ENCODE data around the gene ASB5. TPM values are rescaled to one million over a fixed set of nuclear protein-coding genes. Genes with fewer than 3 reads are reported as not detected.

The ASB5 gene
- total RNA-seq, 6 experiments from 2014 or later = 0.14 to 0.21 (median 0.17) TPM; not detected in 3

DNA sequence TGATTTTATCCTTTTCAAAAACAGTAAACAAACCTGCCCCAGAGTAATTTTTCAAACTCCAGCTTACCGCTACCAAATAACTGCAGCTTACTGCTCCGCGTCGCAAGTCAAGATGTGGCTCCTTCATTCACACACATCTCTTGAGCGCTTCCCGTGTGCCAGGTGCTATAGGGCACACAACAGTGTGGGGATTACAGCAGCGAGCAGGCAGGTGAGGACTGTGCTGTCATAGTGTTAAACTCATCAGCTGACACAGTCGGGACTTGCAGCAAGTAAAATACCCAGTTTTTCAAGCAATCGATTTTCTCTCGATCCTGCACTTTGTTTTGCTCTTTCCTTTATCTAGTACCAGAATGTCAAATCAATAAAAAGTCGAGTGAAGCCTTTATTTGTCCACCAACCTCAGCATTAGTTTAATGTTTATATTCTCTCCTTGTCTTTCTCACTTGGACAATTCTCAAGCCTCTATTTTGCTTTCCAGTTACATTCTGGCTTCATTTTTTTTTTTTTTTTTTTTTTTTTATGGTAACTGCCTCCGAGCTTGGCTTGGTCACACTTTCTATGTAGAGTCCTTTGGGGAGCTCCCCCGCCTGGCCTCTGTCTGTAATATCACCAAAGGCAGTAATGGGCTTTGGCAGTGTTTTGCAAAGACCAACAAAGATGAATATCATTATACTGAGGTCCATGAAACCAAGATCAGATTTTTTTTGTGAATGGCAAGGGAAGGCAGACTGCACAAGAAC lies 8.3 kb upstream of the ASB5 start:
- Mint-ChIP-seq H3K4me3 (no peak overlapping the region), H3K4me1 (ENCODE audit: low read depth) (peaks cover 44% of the 10 kb centered on the region), H3K9me3 (no peaks in the 10 kb centered on the region), H3K36me3 (ENCODE audit: low read depth) (no peaks in the 10 kb centered on the region), H3K27me3 (ENCODE audit: insufficient read depth) (no peaks in the 10 kb centered on the region), H3K27ac (no peak overlapping the region)
- TF ChIP-seq, protein P1, sequence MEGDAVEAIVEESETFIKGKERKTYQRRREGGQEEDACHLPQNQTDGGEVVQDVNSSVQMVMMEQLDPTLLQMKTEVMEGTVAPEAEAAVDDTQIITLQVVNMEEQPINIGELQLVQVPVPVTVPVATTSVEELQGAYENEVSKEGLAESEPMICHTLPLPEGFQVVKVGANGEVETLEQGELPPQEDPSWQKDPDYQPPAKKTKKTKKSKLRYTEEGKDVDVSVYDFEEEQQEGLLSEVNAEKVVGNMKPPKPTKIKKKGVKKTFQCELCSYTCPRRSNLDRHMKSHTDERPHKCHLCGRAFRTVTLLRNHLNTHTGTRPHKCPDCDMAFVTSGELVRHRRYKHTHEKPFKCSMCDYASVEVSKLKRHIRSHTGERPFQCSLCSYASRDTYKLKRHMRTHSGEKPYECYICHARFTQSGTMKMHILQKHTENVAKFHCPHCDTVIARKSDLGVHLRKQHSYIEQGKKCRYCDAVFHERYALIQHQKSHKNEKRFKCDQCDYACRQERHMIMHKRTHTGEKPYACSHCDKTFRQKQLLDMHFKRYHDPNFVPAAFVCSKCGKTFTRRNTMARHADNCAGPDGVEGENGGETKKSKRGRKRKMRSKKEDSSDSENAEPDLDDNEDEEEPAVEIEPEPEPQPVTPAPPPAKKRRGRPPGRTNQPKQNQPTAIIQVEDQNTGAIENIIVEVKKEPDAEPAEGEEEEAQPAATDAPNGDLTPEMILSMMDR (IDR thresholded peaks at IDR 0.05) = peak; percentile 75
- peak; percentile 60 for DNase-seq

DNA sequence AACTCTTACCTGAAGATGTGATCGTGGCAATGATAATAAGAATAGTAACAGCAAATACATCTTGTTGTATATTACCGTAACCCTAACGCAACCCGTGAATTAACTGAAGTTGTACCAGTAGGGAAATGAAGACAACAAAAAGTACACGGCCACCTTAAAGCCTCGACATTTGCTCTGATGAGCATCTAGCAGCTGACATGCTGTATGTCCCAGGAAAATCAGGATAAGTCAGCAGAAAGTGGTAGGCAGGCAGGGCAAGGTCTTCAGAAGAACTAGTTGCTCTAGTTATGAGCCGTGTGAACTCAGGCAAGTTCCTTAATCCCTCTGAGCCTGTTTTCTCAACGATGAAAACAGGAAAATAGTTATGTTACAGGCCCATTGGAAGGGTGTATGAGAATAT lies 7.7 kb upstream of the ASB5 start:
- no peak overlapping the region for H3K27ac Mint-ChIP-seq
- no peaks in the 10 kb centered on the region for H3K36me3 Mint-ChIP-seq (ENCODE audit: low read depth)
- H3K27me3 Mint-ChIP-seq (ENCODE audit: insufficient read depth) = no peaks in the 10 kb centered on the region
- no peak overlapping the region for H3K4me3 Mint-ChIP-seq
- H3K9me3 Mint-ChIP-seq = no peaks in the 10 kb centered on the region
- H3K4me1 Mint-ChIP-seq (ENCODE audit: low read depth) = peaks cover 50% of the 10 kb centered on the region
- no peak for DNase-seq
- TF ChIP-seq, protein P1 (IDR thresholded peaks at IDR 0.05) = no peak

DNA sequence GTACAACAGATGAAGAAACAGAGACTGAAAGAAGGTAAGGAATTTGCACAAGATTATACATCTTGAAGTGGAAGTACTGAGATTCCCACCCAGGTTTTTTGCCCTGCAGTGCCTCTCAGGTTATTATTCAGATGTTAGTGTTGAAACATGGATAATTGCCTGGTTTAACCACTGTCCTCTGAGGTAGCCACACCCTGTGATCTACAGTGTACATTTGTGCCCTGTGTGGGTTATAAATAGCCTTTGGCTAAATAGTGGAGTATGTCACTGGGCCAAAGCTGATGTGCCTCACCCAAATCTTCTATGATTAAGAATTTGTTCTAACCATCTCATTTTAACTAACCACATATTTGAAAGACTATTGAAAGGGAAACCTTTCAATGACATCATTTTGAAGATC lies 5.4 kb upstream of the ASB5 start:
- H3K27me3 Mint-ChIP-seq (ENCODE audit: insufficient read depth) = no peaks in the 10 kb centered on the region
- no peaks in the 10 kb centered on the region for H3K36me3 Mint-ChIP-seq (ENCODE audit: low read depth)
- H3K4me1 Mint-ChIP-seq (ENCODE audit: low read depth) = peaks cover 71% of the 10 kb centered on the region
- peak; percentile 63 for DNase-seq
- no peaks in the 10 kb centered on the region for H3K9me3 Mint-ChIP-seq
- no peak overlapping the region for H3K4me3 Mint-ChIP-seq
- peak overlapping the region; percentile 33; the same call in 1 of the 2 replicates for H3K27ac Mint-ChIP-seq
- TF ChIP-seq, protein P1 (IDR thresholded peaks at IDR 0.05) = no peak

DNA sequence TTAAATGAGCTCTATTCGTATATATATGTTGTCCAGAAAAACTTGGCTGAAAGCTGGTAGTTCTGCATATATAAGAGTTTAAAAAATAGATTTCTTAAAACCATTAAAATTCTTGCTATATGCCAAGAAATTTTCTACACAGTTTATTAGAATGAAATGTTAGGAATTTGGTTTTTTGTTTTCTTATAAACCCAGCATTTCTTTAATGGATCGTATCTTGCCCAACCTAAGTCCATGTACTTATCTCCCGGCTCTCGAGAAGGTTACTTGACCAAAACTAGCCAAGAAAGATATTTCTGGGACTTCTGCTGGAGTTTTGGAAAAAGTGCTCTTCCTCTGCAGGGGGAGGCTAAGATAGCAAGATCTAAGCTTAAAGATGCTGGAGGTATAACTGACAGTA lies 4.7 kb upstream of the ASB5 start:
- DNase-seq = no peak
- Mint-ChIP-seq H3K27ac (peak overlapping the region; percentile 33; the same call in 1 of the 2 replicates), H3K4me1 (ENCODE audit: low read depth) (peaks cover 72% of the 10 kb centered on the region), H3K9me3 (no peaks in the 10 kb centered on the region), H3K27me3 (ENCODE audit: insufficient read depth) (no peaks in the 10 kb centered on the region), H3K36me3 (ENCODE audit: low read depth) (no peaks in the 10 kb centered on the region), H3K4me3 (no peak overlapping the region)
- TF ChIP-seq, protein P1 (IDR thresholded peaks at IDR 0.05) = no peak

DNA sequence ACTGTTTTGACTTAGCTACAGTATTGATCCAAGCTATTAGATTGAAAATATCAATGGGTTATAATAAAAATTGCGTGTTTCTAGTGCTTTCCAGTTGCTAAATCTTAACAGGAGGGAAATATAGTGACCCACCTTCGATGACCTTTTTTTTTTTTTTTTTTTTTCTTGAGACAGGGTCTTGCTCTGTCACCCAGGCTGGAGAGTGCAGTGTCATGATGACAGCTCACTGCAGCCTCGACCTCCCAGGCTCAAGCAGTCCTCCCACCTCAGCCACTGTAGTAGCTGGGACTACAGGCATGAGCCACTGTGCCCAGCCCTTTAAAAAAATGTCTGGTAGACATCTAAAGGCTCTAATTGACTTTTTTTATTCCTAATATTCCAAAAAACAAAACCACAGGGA lies 3.8 kb upstream of the ASB5 start:
- H3K27ac Mint-ChIP-seq = peak overlapping the region; percentile 71; the same call in 1 of the 2 replicates
- TF ChIP-seq, protein P1 (IDR thresholded peaks at IDR 0.05) = no peak
- DNase-seq = no peak
- no peaks in the 10 kb centered on the region for H3K27me3 Mint-ChIP-seq (ENCODE audit: insufficient read depth)
- H3K4me3 Mint-ChIP-seq = no peak overlapping the region
- H3K9me3 Mint-ChIP-seq = no peaks in the 10 kb centered on the region
- peaks cover 72% of the 10 kb centered on the region for H3K4me1 Mint-ChIP-seq (ENCODE audit: low read depth)
- H3K36me3 Mint-ChIP-seq (ENCODE audit: low read depth) = no peaks in the 10 kb centered on the region

Measured in HFFc6 (cell line).